H1 (cell line): Measurements from ENCODE around the gene CPED1. TPM values are rescaled to one million over a fixed set of nuclear protein-coding genes. Genes with fewer than 3 reads are reported as not detected.

Source experiments
- CTCF ChIA-PET: fragments of 300-600 bp; sonication (Branson Sonifier 250); formaldehyde crosslinking; loops from one replicate; lab custom pipeline; 2021; ENCODE audit not compliant: partially characterized antibody; lab: Charles Lee
- POLR2A ChIA-PET: fragments of 300-600 bp; sonication (Branson Sonifier 250); formaldehyde crosslinking; loops from one replicate; lab custom pipeline; 2021; ENCODE audit warnings: inconsistent platforms; ENCODE audit not compliant: partially characterized antibody; lab: Charles Lee
- DNase-seq, 2 experiments: peaks; one replicate each; pipeline versions ENCODE4 v3.0.0 to v3.0.0-alpha.2; 2010 to 2022; ENCODE audit warnings: low spot score in 2 of 2, low read depth in 1 of 2, mixed read lengths in 1 of 2
- FAIRE-seq: peaks from 2 replicates; lab custom pipeline; 2011; peaks lifted over from hg19 to GRCh38; lab: Jason Lieb, UNC
- H2AFZ ChIP-seq: 2 replicates; pipeline ENCODE4 v1.8.1; 2012; ENCODE audit warnings: low read length, inconsistent platforms
- H2AK5ac ChIP-seq: 2 replicates; pipeline ENCODE4 v1.6.1; 2013; ENCODE audit warnings: low read depth, low read length
- H2BK120ac ChIP-seq: replicated peaks from 2 replicates; pipeline ENCODE3; 2013; ENCODE audit warnings: low read depth, low read length, inconsistent platforms
- H2BK12ac ChIP-seq: 2 replicates; pipeline ENCODE4 v1.6.1; 2013; ENCODE audit warnings: low read depth, low read length
- H2BK15ac ChIP-seq: 2 replicates; pipeline ENCODE4 v1.6.1; 2013; ENCODE audit warnings: low read length
- H2BK20ac ChIP-seq: 2 replicates; pipeline ENCODE4 v1.6.1; 2013; ENCODE audit warnings: low read length
- H2BK5ac ChIP-seq: 2 replicates; pipeline ENCODE4 v1.6.1; 2013; ENCODE audit warnings: low read depth, low read length
- H3K14ac ChIP-seq: 2 replicates; pipeline ENCODE4 v1.6.1; 2013; ENCODE audit warnings: inconsistent platforms; ENCODE audit not compliant: insufficient read length
- H3K18ac ChIP-seq: 2 replicates; pipeline ENCODE4 v1.6.1; 2013; ENCODE audit warnings: low read length; ENCODE audit errors: extremely low read depth
- H3K23ac ChIP-seq: 2 replicates; pipeline ENCODE4 v1.6.1; 2013; ENCODE audit warnings: inconsistent platforms; ENCODE audit not compliant: insufficient read length
- H3K23me2 ChIP-seq: 2 replicates; pipeline ENCODE4 v1.6.1; 2013; ENCODE audit warnings: low read depth, low read length
- H3K27ac ChIP-seq: 2 replicates; pipeline ENCODE4 v1.6.1; 2011; ENCODE audit warnings: low read depth, low read length, inconsistent platforms
- H3K27me3 ChIP-seq, 4 experiments: replicated peaks in 1 of 4; 1 replicate in 1 of 4; 2 replicates in 3 of 4; pipeline versions ENCODE4 v1.6.1 to v1.8.1; 2011 to 2013; ENCODE audit warnings: low read length in 3 of 4, mild to moderate bottlenecking in 3 of 4, inconsistent platforms in 2 of 4, mixed read lengths in 2 of 4, moderate library complexity in 1 of 4; ENCODE audit not compliant: control insufficient read depth in 3 of 4, insufficient read depth in 3 of 4; ENCODE audit errors: extremely low read depth in 1 of 4
- H3K36me3 ChIP-seq, 4 experiments: 2 replicates each; pipeline versions ENCODE4 v1.6.1 to v1.8.1; 2011 to 2013; ENCODE audit warnings: mild to moderate bottlenecking in 4 of 4, low read length in 3 of 4, moderate library complexity in 2 of 4, control low read depth in 1 of 4, inconsistent platforms in 1 of 4; ENCODE audit not compliant: insufficient read depth in 4 of 4, control insufficient read depth in 2 of 4
- H3K4ac ChIP-seq: replicated peaks from 2 replicates; pipeline ENCODE3; 2013; ENCODE audit warnings: low read length, low read depth, mixed read lengths, inconsistent platforms; ENCODE audit not compliant: insufficient read length
- H3K4me1 ChIP-seq, 4 experiments: replicated peaks in 1 of 4; 1 replicate in 1 of 4; 2 replicates in 3 of 4; pipeline versions ENCODE4 v1.6.1 to v1.8.1; 2011 to 2013; ENCODE audit warnings: low read length in 3 of 4, inconsistent platforms in 2 of 4, mixed read lengths in 1 of 4; ENCODE audit not compliant: insufficient read depth in 4 of 4, control insufficient read depth in 3 of 4
- H3K4me2 ChIP-seq, 2 experiments: 2 replicates each; pipeline versions ENCODE4 v1.6.1 to v1.8.1; 2011 to 2013; ENCODE audit warnings: low read depth in 2 of 2, low read length in 2 of 2, control low read depth in 1 of 2, inconsistent platforms in 1 of 2, mild to moderate bottlenecking in 1 of 2; ENCODE audit not compliant: insufficient read depth in 1 of 2
- H3K4me3 ChIP-seq, 4 experiments: fragments of 200-600, 300-600 bp in 1 of 4; sonication (generic), shearing (Covaris generic), sonication (Bioruptor Twin) in 1 of 4; 2 replicates each; pipeline versions ENCODE4 v1.5.1 to v1.8.1; 2011 to 2016; ENCODE audit warnings: low read length in 4 of 4, low read depth in 3 of 4, control low read depth in 2 of 4, inconsistent platforms in 2 of 4, mild to moderate bottlenecking in 2 of 4, mixed read lengths in 1 of 4, moderate library complexity in 1 of 4; ENCODE audit not compliant: insufficient read depth in 2 of 4; ENCODE audit errors: extremely low read depth in 1 of 4
- H3K56ac ChIP-seq: replicated peaks from 2 replicates; pipeline ENCODE3; 2013; ENCODE audit warnings: low read depth, mild to moderate bottlenecking, mixed read lengths, low read length, inconsistent platforms; ENCODE audit not compliant: insufficient read length
- H3K79me1 ChIP-seq: 2 replicates; pipeline ENCODE4 v1.6.1; 2013; ENCODE audit warnings: low read depth, low read length, control low read depth
- H3K79me2 ChIP-seq, 2 experiments: 2 replicates each; pipeline versions ENCODE4 v1.6.1 to v1.8.1; 2012 to 2013; ENCODE audit warnings: low read length in 2 of 2, mild to moderate bottlenecking in 2 of 2, inconsistent platforms in 1 of 2; ENCODE audit not compliant: insufficient read depth in 2 of 2, control insufficient read depth in 1 of 2
- H3K9ac ChIP-seq, 4 experiments: replicated peaks in 1 of 4; 1 replicate in 1 of 4; 2 replicates in 3 of 4; pipeline versions ENCODE4 v1.6.1 to v1.8.1; 2011 to 2013; ENCODE audit warnings: low read depth in 3 of 4, low read length in 3 of 4, control low read depth in 2 of 4, mild to moderate bottlenecking in 2 of 4, moderate library complexity in 2 of 4, inconsistent platforms in 1 of 4; ENCODE audit errors: extremely low read depth in 1 of 4
- H3K9me3 ChIP-seq, 2 experiments: 2 replicates each; pipeline versions ENCODE4 v1.6.1 to v1.8.1; 2012 to 2013; ENCODE audit warnings: mild to moderate bottlenecking in 2 of 2, moderate library complexity in 2 of 2, control low read depth in 1 of 2, inconsistent platforms in 1 of 2, low read depth in 1 of 2, low read length in 1 of 2, mixed read lengths in 1 of 2; ENCODE audit not compliant: insufficient read depth in 2 of 2
- H4K20me1 ChIP-seq, 2 experiments: replicated peaks in 1 of 2; 2 replicates each; pipeline versions ENCODE3 to v1.8.1; 2011 to 2013; ENCODE audit warnings: inconsistent platforms in 2 of 2, low read length in 2 of 2, mild to moderate bottlenecking in 1 of 2; ENCODE audit not compliant: insufficient read depth in 2 of 2, control insufficient read depth in 1 of 2
- H4K5ac ChIP-seq: 2 replicates; pipeline ENCODE4 v1.6.1; 2013; ENCODE audit warnings: low read length, low read depth, mixed read lengths, inconsistent platforms; ENCODE audit not compliant: insufficient read length
- H4K8ac ChIP-seq: 2 replicates; pipeline ENCODE4 v1.8.0; 2013; ENCODE audit warnings: mild to moderate bottlenecking, moderate library complexity, low read length, inconsistent platforms; ENCODE audit not compliant: insufficient read depth; ENCODE audit errors: extremely low read depth
- H4K91ac ChIP-seq: replicated peaks from 2 replicates; pipeline ENCODE3; 2013; ENCODE audit warnings: low read length, mixed read lengths, inconsistent platforms; ENCODE audit not compliant: insufficient read length
- ASH2L ChIP-seq: fragments of 200-600, 300-600 bp; sonication (generic); IDR thresholded peaks from one replicate; pipeline ENCODE4 v1.7.1; 2017; ENCODE audit warnings: low read length
- SAP30 ChIP-seq: fragments of 300-600 bp; sonication (generic); IDR thresholded peaks from 2 replicates; pipeline ENCODE4 v1.7.1; 2012; ENCODE audit warnings: low read length, moderate library complexity, mild to moderate bottlenecking, inconsistent platforms; ENCODE audit not compliant: insufficient read depth, insufficient replicate concordance
- SIRT6 ChIP-seq: IDR thresholded peaks from one replicate; pipeline ENCODE4 v1.7.1; 2012; ENCODE audit warnings: low read length, inconsistent platforms
- WGBS, 2 experiments: shearing (Covaris generic) in 1 of 2; methylation state at CpG; one replicate each; pipeline versions ENCODE4 v1.1.6 to v1.1.7; 2013 to 2015; ENCODE audit warnings: low lambda C conversion rate in 2 of 2, mixed read lengths in 2 of 2, inconsistent platforms in 1 of 2, low coverage in 1 of 2, missing lambda C conversion rate in 1 of 2; ENCODE audit not compliant: insufficient replicate concordance in 2 of 2, insufficient coverage in 1 of 2, insufficient read length in 1 of 2; ENCODE audit errors: extremely low coverage in 1 of 2, missing lambda C conversion rate in 1 of 2; 5-methylcytosine and 5-hydroxymethylcytosine counted together
- polyA plus RNA-seq, 7 experiments: library from polyadenylated mRNA; depleted of rRNA in 3 of 7; stranded (reverse) in 5 of 7; unstranded in 2 of 7; fragments of >200 nt in 5 of 7; fragments of 200-250 nt in 2 of 7; gene quantifications; 1 replicate in 5 of 7; 2 replicates in 1 of 7; 4 replicates in 1 of 7; pipeline versions ENCODE4 v1.2.1 to v1.2.3, GENCODE V29; 2011 to 2013; ENCODE audit warnings: missing spikeins in 2 of 7, mixed read lengths in 2 of 7
- total RNA-seq: library from RNA; stranded (reverse); fragmentation: NEBNext Ultra II Directional; extraction: Animal tissue kit (Norgen Biotek cat#: 25700); gene quantifications from 2 replicates; pipeline ENCODE4 v1.2.1, GENCODE V29; 2021

The CPED1 gene
- total and polyA plus RNA-seq, 2 of the 8 experiments (the other 6 are each of a cell fraction or from before 2014, with no cell fraction given) = 0.08 to 0.39 TPM

DNA sequence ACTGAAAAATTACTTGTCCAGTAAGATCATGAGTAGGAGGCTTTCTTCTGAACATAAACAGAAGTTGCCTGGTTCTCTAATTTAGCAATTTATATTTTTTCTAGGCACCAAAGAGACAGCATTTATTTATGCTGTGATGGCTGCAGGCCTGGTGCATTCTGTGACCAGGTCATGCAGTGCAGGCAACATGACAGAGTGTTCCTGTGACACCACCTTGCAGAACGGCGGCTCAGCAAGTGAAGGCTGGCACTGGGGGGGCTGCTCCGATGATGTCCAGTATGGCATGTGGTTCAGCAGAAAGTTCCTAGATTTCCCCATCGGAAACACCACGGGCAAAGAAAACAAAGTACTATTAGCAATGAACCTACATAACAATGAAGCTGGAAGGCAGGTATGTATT lies 343.1 kb downstream of the CPED1 start:
- H3K79me1 ChIP-seq = no peaks in the 10 kb centered on the region
- no peaks in the 10 kb centered on the region for H3K36me3 ChIP-seq
- CTCF ChIA-PET = interaction anchor here (2.2 kb wide), 1 partner anchor 67 kb away, joined by 7 read pairs; no protein-coding TSS in a partner anchor
- no peak overlapping the region for H3K4me3 ChIP-seq
- H3K56ac ChIP-seq = no peak overlapping the region
- no peak overlapping the region for H2BK120ac ChIP-seq
- no peak overlapping the region for H3K4me2 ChIP-seq
- FAIRE-seq (no peak), DNase-seq (no peak)
- H2BK5ac ChIP-seq = no peak overlapping the region
- H2BK12ac ChIP-seq = no peak overlapping the region
- H2BK15ac ChIP-seq = no peak overlapping the region
- H2AK5ac ChIP-seq = no peak overlapping the region
- no peak overlapping the region for H3K23ac ChIP-seq
- peaks cover 16% of the 10 kb centered on the region for H3K23me2 ChIP-seq
- peaks cover 0 to 5% (median under 1%) of the 10 kb centered on the region in 4 experiments; a peak in 2 of 7 replicates for H3K4me1 ChIP-seq
- no peak overlapping the region for H3K14ac ChIP-seq
- H4K91ac ChIP-seq = no peak overlapping the region
- H3K18ac ChIP-seq = no peak overlapping the region
- H3K9me3 ChIP-seq = no peaks in the 10 kb centered on the region
- no peak overlapping the region for H4K8ac ChIP-seq
- peaks cover 1 to 38% (median 19%) of the 10 kb centered on the region in 4 experiments; a peak in 6 of 7 replicates for H3K27me3 ChIP-seq
- no peak overlapping the region for H2BK20ac ChIP-seq
- POLR2A ChIA-PET = no interaction called here
- WGBS, 2 experiments = 76% methylated on average over 5 of the region's 5 CpGs; no CpG with 5 or more reads in 1 of the 2 experiments
- H4K5ac ChIP-seq = no peak overlapping the region
- no peak for TF ChIP-seq SIRT6
- no peak for TF ChIP-seq SAP30
- no peak for TF ChIP-seq ASH2L
- H3K27ac ChIP-seq = no peak overlapping the region
- H4K20me1 ChIP-seq = no peaks in the 10 kb centered on the region
- H2AFZ ChIP-seq = no peak overlapping the region
- H3K9ac ChIP-seq = no peak overlapping the region
- H3K79me2 ChIP-seq = no peaks in the 10 kb centered on the region
- H3K4ac ChIP-seq = no peak overlapping the region
